ENCODE measurements around the gene C3orf70. TPM values are rescaled to one million over a fixed set of nuclear protein-coding genes. Genes with fewer than 3 reads are reported as not detected.

Gene C3orf70
- total RNA-seq, 1 donor from 2014 or later, result 5.7 TPM

DNA sequence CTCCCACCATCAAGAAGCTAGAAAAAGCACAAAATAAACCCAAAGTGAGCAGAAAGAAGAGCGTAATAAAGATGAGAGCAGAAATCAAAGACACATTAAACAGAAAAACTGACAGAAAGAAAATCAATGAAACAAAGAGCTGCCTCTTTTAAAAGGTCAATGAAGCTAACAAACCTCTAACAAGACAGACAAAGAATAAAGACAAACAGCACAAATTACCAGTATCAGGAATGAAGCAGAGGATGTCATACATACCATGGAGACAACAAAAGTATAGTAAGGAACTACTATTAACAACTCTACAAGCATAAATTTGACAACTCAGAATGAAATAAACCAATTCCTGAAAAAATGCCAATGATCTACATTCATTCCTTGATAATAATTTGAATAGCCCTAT lies 15.0 kb downstream of the C3orf70 start:
- H3K9me3 ChIP-seq (ENCODE audit: insufficient read depth, low read depth, low read length), result no peaks in the 10 kb centered on the region
- H3K4me1 Mint-ChIP-seq (ENCODE audit: low read depth, unreplicated experiment), result no peaks in the 10 kb centered on the region
- no peaks in the 10 kb centered on the region for H3K4me1 ChIP-seq (ENCODE audit: insufficient read depth, low read length)
- H3K9ac ChIP-seq (ENCODE audit: low read length), result no peak overlapping the region
- no peaks in the 10 kb centered on the region for H3K36me3 ChIP-seq (ENCODE audit: insufficient read depth, low read length)
- H2AFZ ChIP-seq (ENCODE audit: low read depth, low read length), result no peak overlapping the region
- no peak overlapping the region for H3K27ac ChIP-seq (ENCODE audit: low read depth, low read length)
- no peaks in the 10 kb centered on the region for H4K20me1 ChIP-seq (ENCODE audit: insufficient read depth, low read length)
- no peak overlapping the region for H3K4me2 ChIP-seq (ENCODE audit: low read length)
- no peak for DNase-seq (ENCODE audit: low read depth)
- no peaks in the 10 kb centered on the region for H3K79me2 ChIP-seq (ENCODE audit: insufficient read depth, low read length)
- no peak overlapping the region for H3K27ac Mint-ChIP-seq (ENCODE audit: unreplicated experiment)
- no peak for FAIRE-seq
- H3K4me3 Mint-ChIP-seq (ENCODE audit: unreplicated experiment), result no peak overlapping the region
- no peaks in the 10 kb centered on the region for H3K9me3 Mint-ChIP-seq (ENCODE audit: unreplicated experiment)
- no peaks in the 10 kb centered on the region for H3K36me3 Mint-ChIP-seq (ENCODE audit: low read depth, unreplicated experiment)
- no peaks in the 10 kb centered on the region for H3K27me3 ChIP-seq (ENCODE audit: insufficient read depth, low read length)
- H3K27me3 Mint-ChIP-seq (ENCODE audit: low read depth, unreplicated experiment), result no peaks in the 10 kb centered on the region
- TF ChIP-seq CTCF (IDR thresholded peaks at IDR 0.05; ENCODE audit: insufficient read depth, low read depth, low read length) (no peak), EZH2 (IDR thresholded peaks at IDR 0.05; ENCODE audit: insufficient read depth, low read length) (no peak)
- H3K4me3 ChIP-seq (ENCODE audit: insufficient read depth, low read depth, low read length), result no peak overlapping the region

- Histone ChIP-seq H3K9ac (ENCODE audit: low read length) (no peak overlapping the region), H3K27ac (ENCODE audit: low read depth, low read length) (no peak overlapping the region), H3K36me3 (ENCODE audit: insufficient read depth, low read length) (no peaks in the 10 kb centered on the region), H3K9me3 (ENCODE audit: insufficient read depth, low read depth, low read length) (no peaks in the 10 kb centered on the region), H4K20me1 (ENCODE audit: insufficient read depth, low read length) (no peaks in the 10 kb centered on the region), H2AFZ (ENCODE audit: low read depth, low read length) (no peak overlapping the region), H3K4me1 (ENCODE audit: insufficient read depth, low read length) (no peaks in the 10 kb centered on the region), H3K27me3 (ENCODE audit: insufficient read depth, low read length) (no peaks in the 10 kb centered on the region), H3K4me3 (ENCODE audit: insufficient read depth, low read depth, low read length) (no peak overlapping the region), H3K79me2 (ENCODE audit: insufficient read depth, low read length) (no peaks in the 10 kb centered on the region), H3K4me2 (ENCODE audit: low read length) (no peak overlapping the region)
- H3K4me3 Mint-ChIP-seq (ENCODE audit: unreplicated experiment), result no peak overlapping the region
- H3K27me3 Mint-ChIP-seq (ENCODE audit: low read depth, unreplicated experiment), result no peaks in the 10 kb centered on the region
- DNase-seq (ENCODE audit: low read depth) (no peak), FAIRE-seq (no peak)
- TF ChIP-seq EZH2 (IDR thresholded peaks at IDR 0.05; ENCODE audit: insufficient read depth, low read length), result no peak
- no peak for TF ChIP-seq CTCF (IDR thresholded peaks at IDR 0.05; ENCODE audit: insufficient read depth, low read depth, low read length)
- H3K27ac Mint-ChIP-seq (ENCODE audit: unreplicated experiment), result no peak overlapping the region
- no peaks in the 10 kb centered on the region for H3K9me3 Mint-ChIP-seq (ENCODE audit: unreplicated experiment)
- H3K36me3 Mint-ChIP-seq (ENCODE audit: low read depth, unreplicated experiment), result no peaks in the 10 kb centered on the region
- H3K4me1 Mint-ChIP-seq (ENCODE audit: low read depth, unreplicated experiment), result peaks cover 3% of the 10 kb centered on the region
These were observed 18.4 kb downstream of the C3orf70 start for GRCh38 chr3:185134509-185134908.

DNA sequence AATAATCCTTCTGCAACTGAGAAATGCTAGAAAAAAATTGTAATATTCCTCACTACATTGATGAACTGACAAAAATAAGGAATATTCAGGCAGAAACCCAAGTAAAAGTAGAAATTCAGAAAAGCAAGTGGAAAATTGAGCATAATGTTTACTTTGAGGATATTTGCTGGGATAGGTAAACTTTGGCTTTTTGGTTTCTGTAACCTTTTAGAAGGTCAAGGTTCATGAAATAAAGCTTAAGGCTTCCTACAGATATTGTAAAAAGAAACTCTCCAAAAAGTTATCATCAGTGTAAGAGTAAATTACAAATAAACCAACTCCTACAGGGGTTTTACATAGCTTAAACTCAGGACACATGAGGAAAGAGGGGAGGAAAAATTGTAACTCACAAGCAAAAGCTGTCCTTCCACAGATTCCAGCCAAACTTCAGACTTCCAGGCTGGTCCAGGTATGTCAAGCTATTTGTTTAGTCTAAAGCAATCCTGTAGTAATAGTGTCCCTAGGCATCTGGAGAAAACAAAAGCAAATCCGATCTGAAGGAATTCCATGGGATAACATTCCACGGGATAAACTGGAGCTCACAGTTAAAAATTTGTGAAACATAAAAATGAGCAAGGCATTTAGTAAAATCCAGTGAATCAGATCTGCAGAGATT lies 21.1 kb downstream of the C3orf70 start:
- Mint-ChIP-seq H3K4me3 (ENCODE audit: unreplicated experiment) (no peak overlapping the region), H3K36me3 (ENCODE audit: low read depth, unreplicated experiment) (no peaks in the 10 kb centered on the region), H3K27me3 (ENCODE audit: low read depth, unreplicated experiment) (no peaks in the 10 kb centered on the region), H3K27ac (ENCODE audit: unreplicated experiment) (no peak overlapping the region), H3K4me1 (ENCODE audit: low read depth, unreplicated experiment) (peaks cover 3% of the 10 kb centered on the region), H3K9me3 (ENCODE audit: unreplicated experiment) (no peaks in the 10 kb centered on the region)
- Histone ChIP-seq H3K79me2 (ENCODE audit: insufficient read depth, low read length) (no peaks in the 10 kb centered on the region), H3K27ac (ENCODE audit: low read depth, low read length) (no peak overlapping the region), H3K9me3 (ENCODE audit: insufficient read depth, low read depth, low read length) (no peaks in the 10 kb centered on the region), H2AFZ (ENCODE audit: low read depth, low read length) (no peak overlapping the region), H4K20me1 (ENCODE audit: insufficient read depth, low read length) (no peaks in the 10 kb centered on the region), H3K4me3 (ENCODE audit: insufficient read depth, low read depth, low read length) (no peak overlapping the region), H3K9ac (ENCODE audit: low read length) (no peak overlapping the region), H3K4me2 (ENCODE audit: low read length) (no peak overlapping the region), H3K27me3 (ENCODE audit: insufficient read depth, low read length) (no peaks in the 10 kb centered on the region), H3K4me1 (ENCODE audit: insufficient read depth, low read length) (no peaks in the 10 kb centered on the region), H3K36me3 (ENCODE audit: insufficient read depth, low read length) (no peaks in the 10 kb centered on the region)
- DNase-seq (ENCODE audit: low read depth) (no peak), FAIRE-seq (no peak)
- no peak for TF ChIP-seq EZH2 (IDR thresholded peaks at IDR 0.05; ENCODE audit: insufficient read depth, low read length)
- no peak for TF ChIP-seq CTCF (IDR thresholded peaks at IDR 0.05; ENCODE audit: insufficient read depth, low read depth, low read length)
